Renal pelvis (tissue), 4 donors: ENCODE measurements around the gene OR10P1. TPM values are rescaled to one million over a fixed set of nuclear protein-coding genes. Genes with fewer than 3 reads are reported as not detected.

ENCODE experiments used
- DNase-seq: peaks from one replicate; pipeline ENCODE4 v3.0.0-alpha.2; 2013
- polyA plus RNA-seq, 3 donors: library from polyadenylated mRNA; unstranded; fragments of 120-200 nt; gene quantifications; one replicate each; pipeline ENCODE4 v1.2.1, GENCODE V29; 2013; ENCODE audit not compliant: insufficient read length in 3 of 3

Gene OR10P1
- polyA plus RNA-seq, 3 donors, result not detected

DNA sequence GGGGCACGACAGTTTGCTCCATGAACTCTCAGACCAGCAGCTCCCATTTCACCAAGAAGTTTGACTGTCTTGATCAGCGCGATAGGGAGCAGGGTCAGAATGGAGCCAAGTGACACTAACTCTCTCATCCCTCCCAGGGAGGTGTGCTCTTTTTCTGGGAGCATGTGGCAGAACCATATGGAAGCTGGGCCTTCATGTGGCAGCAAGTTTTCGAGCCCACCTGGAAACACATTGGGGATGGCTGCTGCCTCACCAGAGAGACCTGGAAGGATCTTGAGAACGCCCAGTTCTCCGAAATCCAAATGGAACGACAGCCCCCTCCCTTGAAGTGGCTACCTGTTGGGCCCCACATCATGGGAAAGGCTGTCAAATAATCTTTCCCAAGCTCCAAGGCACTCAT, 47.0 kb downstream of the OR10P1 start:
- DNase-seq, result no peak

DNA sequence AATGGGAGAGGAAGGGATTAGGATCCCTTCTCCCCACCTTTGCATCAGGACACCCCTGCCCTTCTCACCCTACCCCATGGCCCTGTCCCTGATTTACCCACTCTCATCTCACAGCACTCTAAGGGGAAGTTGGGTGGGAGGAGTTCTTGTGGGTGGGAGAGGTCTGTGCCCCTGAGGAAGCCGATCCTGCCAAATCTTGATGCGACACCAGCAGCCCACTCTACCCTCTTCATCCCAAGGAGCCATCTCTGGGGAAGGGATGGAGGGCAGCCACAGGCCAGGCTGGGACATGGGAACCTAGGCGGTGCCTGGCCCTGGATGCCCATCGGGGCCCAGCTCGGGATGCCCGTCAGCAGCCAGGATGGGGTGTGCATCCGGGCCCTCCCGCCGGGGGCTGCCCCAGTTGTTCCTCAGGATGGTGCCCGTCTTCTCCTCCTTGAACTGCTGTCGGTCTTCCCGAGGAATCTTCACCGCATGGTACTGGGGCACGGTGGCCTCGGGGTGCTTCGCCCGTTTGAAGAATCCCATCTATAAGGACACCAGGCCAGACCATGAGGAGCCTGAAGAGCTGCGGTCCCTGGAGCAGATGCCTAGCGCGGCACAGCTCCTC, 48.2 kb downstream of the OR10P1 start:
- DNase-seq, result no peak

DNA sequence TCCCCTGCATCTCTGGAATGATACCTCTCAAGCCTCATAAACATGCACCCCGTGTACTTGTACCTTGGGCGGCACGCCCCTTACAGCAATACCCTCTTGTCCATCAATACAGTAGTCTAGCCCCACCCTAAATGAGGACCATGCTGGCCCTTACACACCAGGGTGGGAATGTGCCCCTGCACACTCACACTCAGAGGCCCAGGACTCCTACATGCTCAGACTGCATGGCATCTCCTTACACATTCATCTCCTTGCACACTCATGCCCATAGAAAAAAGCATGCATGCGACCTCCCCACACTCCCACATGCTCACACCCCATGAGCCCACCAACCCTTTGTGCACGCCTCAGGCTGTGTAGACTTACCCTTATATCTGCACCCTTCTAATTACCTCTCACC, 49.0 kb downstream of the OR10P1 start:
- no peak for DNase-seq

DNA sequence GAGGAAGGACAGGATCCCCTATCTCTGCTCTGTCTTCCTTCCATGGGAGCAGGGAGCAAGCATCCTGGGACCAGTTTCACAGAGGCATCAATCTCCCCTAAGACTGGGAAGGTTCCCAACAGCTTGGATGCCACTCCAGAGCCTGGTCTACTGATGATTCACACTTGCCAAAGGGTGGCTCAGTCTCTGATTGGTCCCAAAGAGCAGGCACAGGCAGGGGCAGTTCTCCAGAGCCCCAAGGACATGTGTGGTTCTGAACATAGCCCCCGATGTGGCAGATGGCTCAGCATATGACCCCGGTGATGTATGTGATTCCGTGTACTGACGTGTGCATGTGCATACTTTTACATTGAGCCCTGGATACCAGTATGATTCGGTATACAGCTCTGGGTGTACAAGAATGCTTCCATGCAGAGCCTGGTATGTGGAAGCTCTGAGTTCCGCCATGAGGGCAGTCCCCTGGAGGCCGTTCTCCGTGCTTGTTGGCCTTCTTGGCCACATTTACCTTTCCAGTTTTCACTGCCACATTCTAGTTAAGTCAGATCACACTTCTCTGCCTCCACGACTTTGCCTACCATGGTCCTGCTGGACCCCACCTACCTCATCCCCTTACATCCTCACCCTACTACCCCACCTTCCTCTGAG, 49.8 kb downstream of the OR10P1 start:
- DNase-seq, result no peak

Other genes with a start within 250 kb of the OR10P1 start
- gene OR6C65, start 236.4 kb upstream of the OR10P1 start, polyA plus RNA-seq, result not detected
- gene OR6C76, start 210.6 kb upstream of the OR10P1 start, polyA plus RNA-seq, result not detected
- not detected for gene OR6C2, start 192.8 kb upstream of the OR10P1 start, polyA plus RNA-seq
- gene OR6C70, start 166.8 kb upstream of the OR10P1 start, polyA plus RNA-seq, result not detected
- not detected for gene OR6C68, start 144.5 kb upstream of the OR10P1 start, polyA plus RNA-seq
- under 1 TPM in 1 of 3 donors, not detected in 2; 0.04 TPM for gene OR6C4, start 87.3 kb upstream of the OR10P1 start, polyA plus RNA-seq
- not detected for gene OR2AP1, start 64.4 kb upstream of the OR10P1 start, polyA plus RNA-seq
- gene ITGA7, start 71.0 kb downstream of the OR10P1 start, polyA plus RNA-seq, result 10 to 100 TPM; 38.2 to 43.3 (median 38.9) TPM
- 100 to 1,000 TPM; 114 to 141 (median 120) TPM for gene BLOC1S1, start 79.2 kb downstream of the OR10P1 start, polyA plus RNA-seq
- gene RDH5, start 83.5 kb downstream of the OR10P1 start, polyA plus RNA-seq, result 10 to 100 TPM; 22.2 to 41.6 (median 41.4) TPM
- gene CD63, start 92.1 kb downstream of the OR10P1 start, polyA plus RNA-seq, result 100 to 1,000 TPM; 637 to 739 (median 680) TPM
- 10 to 100 TPM; 21.3 to 24.6 (median 23.9) TPM for gene GDF11, start 106.2 kb downstream of the OR10P1 start, polyA plus RNA-seq
- gene SARNP, start 180.8 kb downstream of the OR10P1 start, polyA plus RNA-seq, result 100 to 1,000 TPM; 105 to 132 (median 112) TPM
- gene ORMDL2, start 181.1 kb downstream of the OR10P1 start, polyA plus RNA-seq, result 10 to 100 TPM; 30.2 to 36.3 (median 34.8) TPM
- 10 to 100 TPM; 44.8 to 46.9 (median 45.3) TPM for gene DNAJC14, start 192.7 kb downstream of the OR10P1 start, polyA plus RNA-seq
- 1 to 10 TPM in 1 of 3 donors, under 1 TPM in 2; 0.61 to 1.2 (median 0.77) TPM for gene MMP19, start 206.0 kb downstream of the OR10P1 start, polyA plus RNA-seq